Ramos (cell line): ENCODE measurements around the gene SH3GLB1.

ENCODE experiments used
- in situ Hi-C: fragments of 300-500 bp; cut with MboI; formaldehyde crosslinking; loops from one replicate; pipeline ENCODE4 v1.14.3; 2022; ENCODE audit warnings: low sequenced_read_pairs; ENCODE audit not compliant: unreplicated experiment

The SH3GLB1 gene

GRCh38 chr1:86731416-86731815 is 27.0 kb downstream of the SH3GLB1 start:
- in situ Hi-C loops: loop anchor here (25.0 kb wide), 1 partner anchor 344 kb away; the partner anchor contains the start of gene ODF2L

- in situ Hi-C loops: loop anchor here (25.0 kb wide), 1 partner anchor 346 kb away; the partner anchor contains the start of gene ODF2L
These were observed 29.0 kb downstream of the SH3GLB1 start for GRCh38 chr1:86733340-86733739.

- in situ Hi-C loops: loop anchor here (25.0 kb wide), 1 partner anchor 353 kb away; the partner anchor contains the start of gene ODF2L
These were observed 35.5 kb downstream of the SH3GLB1 start for GRCh38 chr1:86739648-86740509.

- in situ Hi-C loops: loop anchor here (25.0 kb wide), 1 partner anchor 355 kb away; the partner anchor contains the start of gene ODF2L
These were observed 37.7 kb downstream of the SH3GLB1 start for GRCh38 chr1:86741947-86742572.

DNA sequence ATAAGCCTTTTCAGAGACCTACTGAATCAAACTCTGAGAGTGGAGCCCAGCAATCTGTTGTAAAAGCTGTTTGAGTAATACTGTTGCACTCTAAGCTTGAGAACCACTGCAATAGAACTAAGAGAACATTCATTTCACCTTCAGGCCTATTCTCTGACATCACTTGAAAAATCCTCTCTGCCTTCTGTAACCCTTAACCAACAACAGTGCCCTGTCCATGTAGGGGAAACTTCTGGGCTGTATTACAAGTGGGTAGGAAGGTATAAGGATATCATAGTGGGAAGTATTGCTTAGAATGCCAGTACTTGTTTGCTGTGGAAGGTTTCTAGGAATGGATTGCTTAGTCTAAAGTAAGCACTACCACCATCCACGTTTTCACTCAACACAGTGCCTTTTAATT is 42.9 kb downstream of the SH3GLB1 start:
- in situ Hi-C loops: loop anchor here (25.0 kb wide), 1 partner anchor 360 kb away; the partner anchor contains the start of gene ODF2L

DNA sequence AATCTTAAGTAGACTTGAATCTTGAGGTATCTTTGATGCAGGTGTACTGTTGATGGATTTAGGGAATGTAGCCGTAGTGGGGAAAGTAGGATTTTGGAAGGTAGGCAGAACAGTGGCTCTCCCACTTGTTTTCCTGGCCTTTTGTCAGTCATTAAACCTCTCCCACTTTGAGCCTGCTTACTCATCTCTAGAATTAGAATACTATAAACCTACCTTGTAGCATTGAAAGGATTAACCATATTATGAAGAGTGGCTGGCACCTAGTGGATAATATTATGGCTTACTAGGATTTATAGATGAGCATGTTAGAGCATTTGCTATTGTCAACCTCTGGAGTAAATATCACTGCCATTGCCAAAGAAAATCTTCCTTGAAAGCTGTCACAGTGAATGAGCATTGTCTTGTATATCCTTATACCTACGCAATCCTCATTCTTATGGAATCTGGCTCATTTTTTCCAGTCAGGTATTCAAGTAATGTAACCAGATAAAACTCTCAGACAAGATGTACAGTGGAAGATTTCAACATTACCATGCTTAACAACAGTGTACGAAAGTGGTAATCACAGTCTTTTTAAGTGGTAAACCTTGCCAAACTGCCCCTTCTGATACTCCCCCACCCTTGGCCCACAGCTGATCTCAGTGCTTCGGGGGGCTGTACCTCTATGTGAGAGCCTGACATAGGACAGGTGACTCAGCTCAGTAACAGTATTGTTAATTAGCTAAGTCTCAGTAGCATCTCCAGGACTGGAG is 44.4 kb downstream of the SH3GLB1 start:
- in situ Hi-C loops: loop anchor here (25.0 kb wide), 1 partner anchor 361 kb away; the partner anchor contains the start of gene ODF2L

GRCh38 chr1:86750076-86750475 is 45.7 kb downstream of the SH3GLB1 start:
- in situ Hi-C loops: no loop called here

DNA sequence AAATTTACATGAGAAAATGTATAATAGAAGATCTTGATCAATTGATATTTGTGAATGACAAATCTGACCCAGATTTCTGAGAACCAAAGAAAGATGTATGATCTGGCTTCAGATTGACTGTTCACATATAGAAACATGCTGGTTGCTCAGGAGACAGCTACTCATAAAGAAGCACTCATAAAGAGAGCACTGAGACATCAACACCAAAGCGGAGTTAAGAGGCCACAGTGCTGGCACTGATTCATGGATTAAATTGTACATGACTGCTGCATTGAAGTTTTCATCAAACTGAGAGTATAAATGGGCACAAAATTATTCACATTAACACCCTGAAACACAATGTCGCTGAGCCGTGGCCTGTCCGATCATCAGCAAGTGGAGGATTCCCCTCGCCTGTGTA is 46.2 kb downstream of the SH3GLB1 start:
- in situ Hi-C loops: no loop called here

- in situ Hi-C loops: no loop called here
These were observed 47.5 kb downstream of the SH3GLB1 start for GRCh38 chr1:86751923-86752322.

DNA sequence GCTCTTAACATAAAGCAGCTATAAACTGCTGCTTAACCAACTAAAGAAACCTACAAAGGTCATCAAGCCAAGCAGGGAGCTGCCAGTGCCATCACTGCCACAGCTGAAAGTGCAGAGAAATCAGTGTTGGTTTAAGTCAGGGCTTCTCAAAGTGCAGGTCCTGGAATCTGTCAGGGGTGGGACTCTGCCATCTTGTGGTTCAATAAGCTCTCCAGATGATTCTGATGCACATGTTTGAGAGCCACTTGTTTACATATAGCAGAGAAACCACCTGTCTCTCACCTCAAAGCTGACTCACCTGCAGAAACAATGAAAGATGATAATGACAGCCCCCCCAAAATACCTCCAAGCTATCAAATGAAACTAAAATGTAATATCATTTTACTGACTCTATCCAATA is 49.3 kb downstream of the SH3GLB1 start:
- in situ Hi-C loops: no loop called here

DNA sequence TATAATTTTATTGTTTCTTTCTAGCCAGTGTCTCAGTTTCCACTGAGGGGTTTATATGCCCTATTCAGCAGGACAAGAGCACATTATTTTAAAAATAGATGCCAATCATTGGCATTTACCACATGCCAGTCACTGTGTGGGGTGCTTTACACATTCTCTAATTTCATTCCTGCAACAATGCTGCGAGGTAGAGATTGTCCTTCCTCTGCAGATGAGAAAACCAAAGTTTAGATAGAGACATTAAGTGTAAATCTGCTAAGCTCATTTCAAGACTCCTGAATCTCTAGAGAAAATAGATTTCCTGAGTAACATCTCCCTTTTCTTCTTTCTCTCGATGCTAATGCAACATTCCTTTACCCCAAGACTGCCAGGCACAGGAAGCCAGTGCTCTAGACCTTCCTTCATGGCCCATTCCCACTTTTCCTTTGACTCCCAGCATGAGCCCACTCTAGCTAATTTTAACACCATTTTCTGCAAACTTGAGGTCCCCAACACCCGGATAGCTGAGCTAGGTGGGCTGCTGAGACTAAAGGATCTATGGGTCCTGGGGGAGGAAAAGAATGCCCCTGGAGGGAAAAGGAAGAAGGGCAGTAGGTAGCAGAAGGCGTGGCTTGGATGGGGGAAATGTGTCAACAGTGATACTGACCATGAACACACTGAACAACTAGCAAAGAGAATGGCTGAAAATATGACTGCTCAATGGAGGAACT is 50.0 kb downstream of the SH3GLB1 start:
- in situ Hi-C loops: no loop called here

- in situ Hi-C loops: no loop called here
These were observed 51.7 kb downstream of the SH3GLB1 start for GRCh38 chr1:86756062-86756406.

DNA sequence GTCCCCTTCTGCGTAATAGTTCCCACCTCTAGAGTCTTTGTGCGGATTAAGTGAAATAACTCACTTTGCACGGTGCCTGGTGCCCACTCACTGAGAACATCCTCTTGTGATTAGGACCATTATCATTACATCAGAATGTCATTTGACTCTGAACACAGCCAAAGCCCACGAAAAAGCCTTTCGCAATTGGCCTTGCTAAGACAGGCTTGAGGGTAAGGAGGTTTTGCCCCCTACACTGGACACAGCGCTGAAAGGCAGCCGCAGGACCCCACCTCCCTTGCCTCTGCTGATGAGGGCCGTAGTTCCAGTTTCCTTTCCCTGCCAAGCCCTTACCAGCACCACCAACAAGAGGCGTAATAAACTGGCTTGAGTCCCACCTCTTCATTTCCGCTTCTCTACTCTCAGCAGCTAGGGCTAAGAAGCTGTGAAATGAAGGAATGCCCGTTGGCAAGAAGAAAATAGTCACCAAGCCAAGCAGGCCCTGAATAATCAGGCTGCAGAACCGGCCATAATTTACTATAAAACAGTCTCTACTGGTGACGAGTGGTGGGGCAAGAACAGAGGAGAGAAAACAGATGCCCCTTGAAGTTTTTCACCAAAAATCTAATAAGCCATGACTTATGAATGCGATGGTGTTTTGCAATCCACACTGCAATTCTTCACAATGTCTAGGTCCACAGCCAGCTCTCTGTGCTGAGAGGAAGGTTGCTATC is 53.1 kb downstream of the SH3GLB1 start:
- in situ Hi-C loops: no loop called here

- in situ Hi-C loops: no loop called here
These were observed 54.2 kb downstream of the SH3GLB1 start for GRCh38 chr1:86758570-86758969.

GRCh38 chr1:86760199-86760598 is 55.8 kb downstream of the SH3GLB1 start:
- in situ Hi-C loops: no loop called here

DNA sequence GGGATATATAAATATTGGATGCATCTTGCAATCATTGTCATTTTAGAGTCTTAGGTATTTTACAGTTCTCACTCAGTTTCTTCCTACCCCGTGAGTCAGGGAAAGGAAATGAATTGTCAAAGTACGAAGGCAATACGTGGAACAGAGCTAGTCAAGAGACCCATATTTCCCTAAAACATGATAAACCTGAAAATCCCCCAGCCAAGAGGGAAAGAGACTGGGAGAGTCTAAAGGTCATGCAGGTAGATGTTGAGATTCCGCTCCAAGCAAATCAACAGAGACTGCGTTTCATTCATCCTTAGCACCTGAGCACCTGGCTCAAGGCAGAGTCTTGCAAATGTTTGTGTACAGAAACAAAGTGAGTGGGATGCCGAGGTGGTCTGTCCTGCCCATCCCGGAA is 58.0 kb downstream of the SH3GLB1 start:
- in situ Hi-C loops: no loop called here

- in situ Hi-C loops: no loop called here
These were observed 60.1 kb downstream of the SH3GLB1 start for GRCh38 chr1:86764523-86764922.

DNA sequence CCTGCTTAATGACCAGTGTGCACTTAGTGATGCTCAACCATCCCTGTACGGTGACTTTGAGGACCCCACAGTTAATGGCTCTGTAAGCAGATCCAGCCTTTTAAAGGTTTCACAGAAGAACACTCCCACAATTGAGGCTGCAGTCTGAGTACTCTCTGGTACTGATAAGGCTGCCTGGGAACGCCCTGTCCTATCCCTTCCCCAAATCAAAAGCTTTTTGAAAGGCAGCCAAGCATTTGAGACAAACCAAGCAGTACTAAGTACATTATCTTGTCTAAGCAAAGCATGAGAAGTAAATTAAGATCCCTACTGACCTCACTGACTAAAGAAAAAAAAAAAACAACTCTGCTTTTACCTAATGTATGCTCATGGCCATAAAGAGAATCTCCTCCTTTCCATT is 60.7 kb downstream of the SH3GLB1 start:
- in situ Hi-C loops: no loop called here

GRCh38 chr1:86765674-86766073 is 61.3 kb downstream of the SH3GLB1 start:
- in situ Hi-C loops: no loop called here
